PC-3 (cell line): ENCODE measurements around the gene SH3GL2.

Experiments used
- EZH2 ChIP-seq: fragments of 300-600 bp; sonication (generic); IDR thresholded peaks from one replicate; pipeline ENCODE4 v1.6.1; 2017; ENCODE audit warnings: antibody characterized with exemption, mild to moderate bottlenecking, low read length; ENCODE audit not compliant: unreplicated experiment
- TF ChIP-seq, protein P1 (sequence below): fragments of 300-600 bp; sonication (generic); conservative IDR thresholded peaks from 2 replicates; pipeline ENCODE4 v1.5.1; 2017; ENCODE audit warnings: antibody characterized with exemption, low read depth, mild to moderate bottlenecking, low read length

DNA sequence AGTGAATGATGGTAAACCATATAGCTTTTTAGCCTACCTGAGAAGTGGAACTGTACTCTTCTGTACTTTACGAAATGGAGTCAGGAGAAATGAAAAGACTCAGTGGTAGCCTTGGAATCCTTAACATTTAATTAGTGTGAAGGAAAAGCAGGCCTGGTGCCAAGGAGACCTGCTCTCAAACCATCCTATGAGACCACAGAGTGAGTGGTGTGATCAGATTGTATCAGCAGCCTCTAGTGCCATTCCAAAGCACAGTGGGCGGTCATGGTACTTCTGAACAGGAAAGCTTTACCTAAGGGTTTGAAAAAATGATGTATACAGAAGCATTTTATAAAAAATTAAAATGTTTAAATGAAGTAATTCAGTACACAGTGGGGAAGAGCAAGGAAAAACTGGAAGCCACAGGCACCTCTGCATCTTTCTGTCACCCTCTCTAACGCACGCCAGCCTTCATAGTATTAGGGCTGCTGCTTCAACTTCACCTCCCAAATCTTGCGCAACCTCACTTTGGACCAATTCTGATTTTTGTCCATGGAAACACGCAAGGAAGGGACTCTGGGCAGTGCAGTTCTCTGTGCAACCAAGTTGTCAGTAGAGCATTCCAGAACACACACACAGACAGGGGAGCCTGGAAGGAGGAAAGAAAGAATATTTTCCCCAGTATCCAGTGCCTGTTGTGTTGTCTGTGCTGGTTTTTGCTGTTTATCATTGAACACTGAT, 203.7 kb downstream of the SH3GL2 start:
- TF ChIP-seq, protein P1, sequence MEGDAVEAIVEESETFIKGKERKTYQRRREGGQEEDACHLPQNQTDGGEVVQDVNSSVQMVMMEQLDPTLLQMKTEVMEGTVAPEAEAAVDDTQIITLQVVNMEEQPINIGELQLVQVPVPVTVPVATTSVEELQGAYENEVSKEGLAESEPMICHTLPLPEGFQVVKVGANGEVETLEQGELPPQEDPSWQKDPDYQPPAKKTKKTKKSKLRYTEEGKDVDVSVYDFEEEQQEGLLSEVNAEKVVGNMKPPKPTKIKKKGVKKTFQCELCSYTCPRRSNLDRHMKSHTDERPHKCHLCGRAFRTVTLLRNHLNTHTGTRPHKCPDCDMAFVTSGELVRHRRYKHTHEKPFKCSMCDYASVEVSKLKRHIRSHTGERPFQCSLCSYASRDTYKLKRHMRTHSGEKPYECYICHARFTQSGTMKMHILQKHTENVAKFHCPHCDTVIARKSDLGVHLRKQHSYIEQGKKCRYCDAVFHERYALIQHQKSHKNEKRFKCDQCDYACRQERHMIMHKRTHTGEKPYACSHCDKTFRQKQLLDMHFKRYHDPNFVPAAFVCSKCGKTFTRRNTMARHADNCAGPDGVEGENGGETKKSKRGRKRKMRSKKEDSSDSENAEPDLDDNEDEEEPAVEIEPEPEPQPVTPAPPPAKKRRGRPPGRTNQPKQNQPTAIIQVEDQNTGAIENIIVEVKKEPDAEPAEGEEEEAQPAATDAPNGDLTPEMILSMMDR, result no peak
- TF ChIP-seq EZH2, result no peak
